Nephron progenitor cell (in vitro differentiated cells): ENCODE measurements around the gene RO60.

Source experiments
- DNase-seq: peaks from one replicate; pipeline ENCODE4 v3.0.0; 2021
- H3K27ac Mint-ChIP-seq: 2 replicates; pipeline ENCODE4 v1.8.0; 2021; ENCODE audit warnings: mild to moderate bottlenecking, moderate library complexity, mixed read lengths
- H3K27me3 Mint-ChIP-seq: 2 replicates; pipeline ENCODE4 v1.8.0; 2021; ENCODE audit warnings: mild to moderate bottlenecking, low read depth, mixed read lengths; ENCODE audit not compliant: poor library complexity
- H3K36me3 Mint-ChIP-seq: 2 replicates; pipeline ENCODE4 v1.8.0; 2021; ENCODE audit warnings: low read depth, mixed read lengths
- H3K4me1 Mint-ChIP-seq: 2 replicates; pipeline ENCODE4 v1.8.0; 2021; ENCODE audit warnings: mixed read lengths
- H3K4me3 Mint-ChIP-seq: 2 replicates; pipeline ENCODE4 v1.8.0; 2021; ENCODE audit warnings: mild to moderate bottlenecking, moderate library complexity, mixed read lengths
- H3K9me3 Mint-ChIP-seq: 2 replicates; pipeline ENCODE4 v1.8.0; 2021; ENCODE audit warnings: mild to moderate bottlenecking, moderate library complexity, mixed read lengths
- CTCF ChIP-seq: fragments of 200-600 bp; sonication (generic); IDR thresholded peaks from 2 replicates; pipeline ENCODE4 v1.5.0; 2021; ENCODE audit warnings: antibody characterized with exemption

The RO60 gene

GRCh38 chr1:193068013-193068412 is 8.6 kb downstream of the RO60 start:
- H3K27ac Mint-ChIP-seq = peak overlapping the region; percentile 90
- no peak for TF ChIP-seq CTCF
- H3K27me3 Mint-ChIP-seq = no peaks in the 10 kb centered on the region
- DNase-seq = no peak
- peaks cover 52% of the 10 kb centered on the region for H3K36me3 Mint-ChIP-seq
- peaks cover 20% of the 10 kb centered on the region for H3K4me1 Mint-ChIP-seq
- H3K4me3 Mint-ChIP-seq = no peak overlapping the region
- peaks cover 10% of the 10 kb centered on the region for H3K9me3 Mint-ChIP-seq

- Mint-ChIP-seq H3K4me1 (peaks cover 15% of the 10 kb centered on the region), H3K36me3 (peaks cover 57% of the 10 kb centered on the region), H3K27ac (peak overlapping the region; percentile 15), H3K27me3 (no peaks in the 10 kb centered on the region), H3K4me3 (no peak overlapping the region), H3K9me3 (peaks cover 4% of the 10 kb centered on the region)
- DNase-seq = no peak
- TF ChIP-seq CTCF = peak; percentile 35
Observed at GRCh38 chr1:193069748-193070385, 10.5 kb downstream of the RO60 start.

DNA sequence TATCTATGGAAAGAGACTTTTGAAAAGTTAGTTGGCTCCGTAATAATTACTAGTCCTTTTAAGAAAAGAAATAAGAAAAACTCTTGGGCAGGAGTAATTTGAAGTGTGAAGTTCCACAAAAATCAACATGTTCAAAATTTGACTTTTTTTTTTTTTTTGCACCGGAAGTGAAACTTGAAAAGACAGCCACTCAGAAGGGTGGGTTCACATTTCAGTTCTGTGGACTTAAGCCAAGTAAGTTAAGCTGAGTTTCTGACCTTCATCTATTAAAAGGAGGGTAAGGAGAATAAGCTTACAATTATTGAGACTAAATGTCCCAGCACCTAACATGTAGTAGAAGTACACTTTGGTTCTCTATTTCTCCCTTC is 11.0 kb downstream of the RO60 start:
- H3K9me3 Mint-ChIP-seq = peaks cover 4% of the 10 kb centered on the region
- H3K4me3 Mint-ChIP-seq = no peak overlapping the region
- peaks cover 15% of the 10 kb centered on the region for H3K4me1 Mint-ChIP-seq
- peak; percentile 2 for TF ChIP-seq CTCF
- no peak for DNase-seq
- no peaks in the 10 kb centered on the region for H3K27me3 Mint-ChIP-seq
- H3K36me3 Mint-ChIP-seq = peaks cover 56% of the 10 kb centered on the region
- H3K27ac Mint-ChIP-seq = peak overlapping the region; percentile 15

DNA sequence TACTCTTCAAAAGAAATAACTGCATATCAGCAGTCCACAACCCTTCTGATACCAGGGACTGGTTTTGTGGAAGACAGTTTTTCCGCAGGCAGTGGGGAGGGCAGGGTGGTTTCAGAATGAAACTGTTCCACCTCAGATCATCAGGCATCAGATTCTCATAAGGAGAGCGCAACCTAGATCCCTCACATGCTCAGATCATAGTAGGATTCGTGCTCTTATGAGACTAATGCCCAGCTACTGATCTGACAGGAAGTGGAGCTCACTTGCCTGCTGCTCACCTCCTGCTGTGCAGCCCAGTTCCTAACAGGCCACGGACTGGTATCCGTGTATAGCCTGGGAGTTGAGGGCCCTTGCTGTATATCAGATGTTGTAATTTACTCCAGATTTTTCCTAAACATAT is 11.5 kb downstream of the RO60 start:
- H3K9me3 Mint-ChIP-seq = peaks cover 9% of the 10 kb centered on the region
- H3K36me3 Mint-ChIP-seq = peaks cover 56% of the 10 kb centered on the region
- H3K4me1 Mint-ChIP-seq = peaks cover 15% of the 10 kb centered on the region
- no peak for TF ChIP-seq CTCF
- H3K27ac Mint-ChIP-seq = no peak overlapping the region
- H3K4me3 Mint-ChIP-seq = no peak overlapping the region
- DNase-seq = no peak
- H3K27me3 Mint-ChIP-seq = no peaks in the 10 kb centered on the region

- Mint-ChIP-seq H3K4me3 (no peak overlapping the region), H3K4me1 (no peaks in the 10 kb centered on the region), H3K36me3 (peaks cover 88% of the 10 kb centered on the region), H3K27me3 (no peaks in the 10 kb centered on the region), H3K27ac (no peak overlapping the region), H3K9me3 (peaks cover 25% of the 10 kb centered on the region)
- DNase-seq = no peak
- TF ChIP-seq CTCF = no peak
Observed at GRCh38 chr1:193077991-193078390, 18.6 kb downstream of the RO60 start.

GRCh38 chr1:193079187-193079586 is 19.8 kb downstream of the RO60 start:
- Mint-ChIP-seq H3K9me3 (peaks cover 24% of the 10 kb centered on the region), H3K4me1 (no peaks in the 10 kb centered on the region), H3K36me3 (peaks cover 85% of the 10 kb centered on the region), H3K27me3 (no peaks in the 10 kb centered on the region), H3K4me3 (no peak overlapping the region), H3K27ac (no peak overlapping the region)
- no peak for DNase-seq
- no peak for TF ChIP-seq CTCF
